H9 (cell line): ENCODE measurements around the gene TEAD1. TPM values are rescaled to one million over a fixed set of nuclear protein-coding genes. Genes with fewer than 3 reads are reported as not detected.

Source experiments
- DNase-seq: peaks from one replicate; pipeline ENCODE4 v3.0.0-alpha.2; 2017
- H2AFZ ChIP-seq: one replicate; pipeline ENCODE4 v1.6.1; 2013; ENCODE audit warnings: mild to moderate bottlenecking, low read length, control low read depth, moderate library complexity
- H2AK5ac ChIP-seq: 2 replicates; pipeline ENCODE4 v1.6.1; 2013; ENCODE audit warnings: low read length, control low read depth, mixed read lengths; ENCODE audit not compliant: insufficient read length
- H2BK120ac ChIP-seq: one replicate; pipeline ENCODE4 v1.6.1; 2013; ENCODE audit warnings: low read depth, mild to moderate bottlenecking, low read length, control low read depth, inconsistent platforms; ENCODE audit not compliant: poor library complexity, severe bottlenecking
- H2BK12ac ChIP-seq: 2 replicates; pipeline ENCODE4 v1.6.1; 2013; ENCODE audit warnings: low read length, control low read depth, mixed read lengths, low read depth; ENCODE audit not compliant: insufficient read length
- H2BK15ac ChIP-seq: 2 replicates; pipeline ENCODE4 v1.6.1; 2013; ENCODE audit warnings: low read depth, low read length, control low read depth
- H2BK20ac ChIP-seq: one replicate; pipeline ENCODE4 v1.6.1; 2013; ENCODE audit warnings: low read depth, mild to moderate bottlenecking, low read length, control low read depth, inconsistent platforms; ENCODE audit not compliant: poor library complexity, severe bottlenecking
- H2BK5ac ChIP-seq: 2 replicates; pipeline ENCODE4 v1.6.1; 2013; ENCODE audit warnings: low read length, control low read depth, mixed read lengths; ENCODE audit not compliant: insufficient read length
- H3K14ac ChIP-seq: 2 replicates; pipeline ENCODE4 v1.6.1; 2013; ENCODE audit warnings: low read length, control low read depth; ENCODE audit not compliant: insufficient read depth
- H3K18ac ChIP-seq: 2 replicates; pipeline ENCODE4 v1.6.1; 2013; ENCODE audit warnings: low read depth, mild to moderate bottlenecking, mixed read lengths, low read length, control low read depth; ENCODE audit not compliant: insufficient read length
- H3K23ac ChIP-seq: 2 replicates; pipeline ENCODE4 v1.6.1; 2013; ENCODE audit warnings: low read length, control low read depth, mixed read lengths, low read depth; ENCODE audit not compliant: insufficient read length
- H3K23me2 ChIP-seq: 2 replicates; pipeline ENCODE4 v1.6.1; 2013; ENCODE audit warnings: low read depth, mild to moderate bottlenecking, mixed read lengths, low read length, control low read depth; ENCODE audit not compliant: insufficient read length, poor library complexity, severe bottlenecking
- H3K27ac ChIP-seq: 2 replicates; pipeline ENCODE4 v1.5.1; 2013; ENCODE audit warnings: low read length, control low read depth, mixed read lengths, low read depth; ENCODE audit not compliant: insufficient read length
- H3K27me3 ChIP-seq: 2 replicates; pipeline ENCODE4 v1.6.1; 2013; ENCODE audit warnings: low read length, control low read depth, inconsistent platforms; ENCODE audit not compliant: insufficient read depth
- H3K4ac ChIP-seq: 2 replicates; pipeline ENCODE4 v1.6.1; 2013; ENCODE audit warnings: low read depth, mild to moderate bottlenecking, control low read depth, inconsistent platforms, low read length, moderate library complexity
- H3K4me1 ChIP-seq: 2 replicates; pipeline ENCODE4 v1.6.1; 2013; ENCODE audit warnings: low read length, control low read depth, inconsistent platforms; ENCODE audit not compliant: insufficient read depth
- H3K4me2 ChIP-seq: 2 replicates; pipeline ENCODE4 v1.6.1; 2013; ENCODE audit warnings: low read length, control low read depth, mixed read lengths; ENCODE audit not compliant: insufficient read length, insufficient read depth
- H3K56ac ChIP-seq: 2 replicates; pipeline ENCODE4 v1.6.1; 2013; ENCODE audit warnings: low read depth, mild to moderate bottlenecking, mixed read lengths, low read length, control low read depth; ENCODE audit not compliant: insufficient read length
- H3K79me1 ChIP-seq: 2 replicates; pipeline ENCODE4 v1.6.1; 2013; ENCODE audit warnings: low read depth, mild to moderate bottlenecking, moderate library complexity, low read length, control low read depth, inconsistent platforms; ENCODE audit not compliant: insufficient read depth, poor library complexity, severe bottlenecking
- H3K79me2 ChIP-seq: 2 replicates; pipeline ENCODE4 v1.6.1; 2013; ENCODE audit warnings: low read length, control low read depth, inconsistent platforms; ENCODE audit not compliant: insufficient read depth
- H3K9ac ChIP-seq: 2 replicates; pipeline ENCODE4 v1.6.1; 2013; ENCODE audit warnings: low read length, control low read depth, mixed read lengths; ENCODE audit not compliant: insufficient read length; ENCODE audit errors: extremely low read depth
- H3K9me3 ChIP-seq: one replicate; pipeline ENCODE4 v1.6.1; 2013; ENCODE audit warnings: low read depth, low read length, inconsistent platforms; ENCODE audit not compliant: control insufficient read depth
- H3T11ph ChIP-seq: one replicate; pipeline ENCODE4 v1.6.1; 2013; ENCODE audit warnings: mild to moderate bottlenecking, low read length, control low read depth, inconsistent platforms
- H4K20me1 ChIP-seq: one replicate; pipeline ENCODE4 v1.6.1; 2013; ENCODE audit not compliant: control insufficient read depth, insufficient read length, insufficient read depth
- H4K5ac ChIP-seq: 2 replicates; pipeline ENCODE4 v1.6.1; 2013; ENCODE audit warnings: low read depth, mild to moderate bottlenecking, mixed read lengths, low read length, control low read depth; ENCODE audit not compliant: insufficient read length
- H4K8ac ChIP-seq: replicated peaks from 2 replicates; pipeline ENCODE4 v1.6.1; 2013; ENCODE audit warnings: low read length, control low read depth, mixed read lengths, low read depth; ENCODE audit not compliant: insufficient read length
- H4K91ac ChIP-seq: 2 replicates; pipeline ENCODE4 v1.6.1; 2013; ENCODE audit warnings: low read depth, mild to moderate bottlenecking, moderate library complexity, mixed read lengths, low read length, control low read depth; ENCODE audit not compliant: insufficient read length
- H3K27ac Mint-ChIP-seq, 3 experiments: 2 replicates in 2 of 3; 3 replicates in 1 of 3; pipeline ENCODE4 v1.8.0; 2020 to 2021; ENCODE audit warnings: mixed read lengths in 3 of 3, mild to moderate bottlenecking in 1 of 3, moderate library complexity in 1 of 3
- H3K27me3 Mint-ChIP-seq: 2 replicates; pipeline ENCODE4 v1.8.0; 2021; ENCODE audit warnings: low read depth, mild to moderate bottlenecking, moderate library complexity, mixed read lengths
- H3K36me3 Mint-ChIP-seq, 3 experiments: 2 replicates in 2 of 3; 3 replicates in 1 of 3; pipeline ENCODE4 v1.8.0; 2020 to 2021; ENCODE audit warnings: low read depth in 3 of 3, mixed read lengths in 3 of 3; ENCODE audit not compliant: insufficient read depth in 1 of 3
- H3K4me1 Mint-ChIP-seq, 2 experiments: 2 replicates each; pipeline ENCODE4 v1.8.0; 2020; ENCODE audit warnings: mixed read lengths in 2 of 2
- H3K4me3 Mint-ChIP-seq, 2 experiments: 2 replicates in 1 of 2; 3 replicates in 1 of 2; pipeline ENCODE4 v1.8.0; 2020 to 2021; ENCODE audit warnings: mild to moderate bottlenecking in 2 of 2, mixed read lengths in 2 of 2, moderate library complexity in 1 of 2
- H3K9me3 Mint-ChIP-seq, 2 experiments: 2 replicates in 1 of 2; 3 replicates in 1 of 2; pipeline ENCODE4 v1.8.0; 2020; ENCODE audit warnings: mild to moderate bottlenecking in 2 of 2, mixed read lengths in 2 of 2, moderate library complexity in 1 of 2
- CTCF ChIP-seq: fragments of 200-600 bp; sonication (generic); conservative IDR thresholded peaks from 3 replicates; pipeline ENCODE4 v1.8.0; 2021; ENCODE audit warnings: antibody characterized with exemption, mild to moderate bottlenecking
- WGBS: extraction: QIAGEN DNeasy Blood & Tissue Kit; methylation state at CpG from one replicate; pipeline ENCODE4 v1.1.7; 2013; ENCODE audit warnings: missing lambda C conversion rate, low lambda C conversion rate, mixed read lengths; ENCODE audit not compliant: insufficient read length; ENCODE audit errors: extremely low coverage; 5-methylcytosine and 5-hydroxymethylcytosine counted together
- total RNA-seq: library from RNA; stranded (reverse); gene quantifications from 2 replicates; pipeline ENCODE4 v1.2.1, GENCODE V29; 2021

Gene TEAD1
- total RNA-seq, 1 experiment from 2014 or later = 75.1 TPM

GRCh38 chr11:12756867-12757266, 82.6 kb downstream of the TEAD1 start:
- no peak overlapping the region for H3K27ac ChIP-seq

More at GRCh38 chr11:12756867-12757266, 82.6 kb downstream of the TEAD1 start:
- Histone ChIP-seq H2AK5ac (no peak overlapping the region), H3K23me2 (no peaks in the 10 kb centered on the region), H2BK120ac (no peak overlapping the region), H4K91ac (no peak overlapping the region), H3K4me2 (no peak overlapping the region), H2BK15ac (no peak overlapping the region), H3T11ph (no peak overlapping the region), H2BK5ac (no peak overlapping the region), H3K79me1 (no peaks in the 10 kb centered on the region), H3K56ac (no peak overlapping the region), H3K9ac (no peak overlapping the region), H3K18ac (no peak overlapping the region), H3K23ac (no peak overlapping the region), H3K79me2 (peaks cover 18% of the 10 kb centered on the region; the same call in 1 of the 2 replicates), H3K9me3 (no peaks in the 10 kb centered on the region), H2AFZ (no peak overlapping the region), H4K5ac (no peak overlapping the region), H3K4me1 (peaks cover 1% of the 10 kb centered on the region), H3K27me3 (no peaks in the 10 kb centered on the region), H2BK20ac (no peak overlapping the region), H3K14ac (no peak overlapping the region), H4K20me1 (no peaks in the 10 kb centered on the region), H4K8ac (no peak overlapping the region), H2BK12ac (no peak overlapping the region), H3K4ac (no peak overlapping the region)
- H3K36me3 Mint-ChIP-seq = no peaks in the 10 kb centered on the region
- peak overlapping the region in 2 of 3 experiments; percentile 2 to 31; a peak in 2 of 7 replicates for H3K27ac Mint-ChIP-seq
- no peaks in the 10 kb centered on the region for H3K27me3 Mint-ChIP-seq
- no peak for DNase-seq
- H3K4me3 Mint-ChIP-seq = no peak overlapping the region
- no peak for TF ChIP-seq CTCF
- no peaks in the 10 kb centered on the region for H3K9me3 Mint-ChIP-seq
- H3K4me1 Mint-ChIP-seq = peaks cover 53 to 56% of the 10 kb centered on the region in 2 experiments
- WGBS = no CpG with 5 or more reads among the region's 3 CpGs
